K562 (cell line): ENCODE results near the gene PAQR6. TPM values are rescaled to one million over a fixed set of nuclear protein-coding genes. Genes with fewer than 3 reads are reported as not detected.
A peak's percentile ranks its signal among the peaks of the same experiment; 100 is the strongest.

ENCODE experiments used
- DDX20 ChIP-seq: fragments of 450-650 bp; IDR thresholded peaks from 2 replicates; pipeline ENCODE4 v1.6.1; 2016; ENCODE audit warnings: missing genetic modification characterization, low read depth, mild to moderate bottlenecking, missing compliant biosample characterization, moderate library complexity
- E2F6 ChIP-seq, 2 experiments: IDR thresholded peaks; 2 replicates each; pipeline ENCODE4 v1.6.1; 2011; ENCODE audit warnings: borderline replicate concordance in 1 of 2, control low read depth in 1 of 2, low read depth in 1 of 2, low read length in 1 of 2, mild to moderate bottlenecking in 1 of 2, mixed read lengths in 1 of 2, moderate library complexity in 1 of 2; ENCODE audit not compliant: insufficient read depth in 1 of 2, insufficient read length in 1 of 2, poor library complexity in 1 of 2, severe bottlenecking in 1 of 2; ENCODE audit errors: extremely low read depth in 1 of 2
- EGR1 ChIP-seq: fragments of 450-650 bp; conservative IDR thresholded peaks from 2 replicates; pipeline ENCODE4 v1.6.1; 2017; ENCODE audit warnings: mild to moderate bottlenecking
- KAT7 ChIP-seq: sonication (generic); formaldehyde crosslinking; IDR thresholded peaks from 2 replicates; pipeline ENCODE4 v1.8.0; 2022; ENCODE audit warnings: missing genetic modification reagents, mild to moderate bottlenecking, borderline replicate concordance
- MAFK ChIP-seq: IDR thresholded peaks from 2 replicates; pipeline ENCODE4 v1.6.1; 2011; ENCODE audit warnings: low read length, improper control_type of control experiment
- MYNN ChIP-seq, 2 experiments: sonication (generic); formaldehyde crosslinking in 1 of 2; IDR thresholded peaks; 2 replicates each; pipeline versions ENCODE4 v1.5.0 to v1.6.1; 2016 to 2020; ENCODE audit warnings: antibody characterized with exemption in 1 of 2, missing genetic modification reagents in 1 of 2
- NKRF ChIP-seq: fragments of 450-650 bp; IDR thresholded peaks from 2 replicates; pipeline ENCODE4 v1.6.1; 2016; ENCODE audit warnings: borderline replicate concordance
- TOE1 ChIP-seq, 2 experiments: fragments of 450-650 bp in 1 of 2; sonication (generic) in 1 of 2; formaldehyde crosslinking in 1 of 2; IDR thresholded peaks; 2 replicates each; pipeline versions ENCODE4 v1.7.1 to v1.8.0; 2016 to 2022; ENCODE audit warnings: borderline replicate concordance in 2 of 2, mild to moderate bottlenecking in 2 of 2, antibody characterized with exemption in 1 of 2, inconsistent platforms in 1 of 2, low read depth in 1 of 2, missing genetic modification reagents in 1 of 2, moderate library complexity in 1 of 2
- TSC22D4 ChIP-seq: fragments of 450-650 bp; IDR thresholded peaks from 2 replicates; pipeline ENCODE4 v1.6.1; 2016; ENCODE audit warnings: missing genetic modification characterization, missing biosample characterization, control low read depth
- ZBTB5 ChIP-seq: fragments of 450-650 bp; IDR thresholded peaks from 2 replicates; pipeline ENCODE4 v1.6.1; 2017; ENCODE audit warnings: antibody characterized with exemption
- ZNF12 ChIP-seq: sonication (generic); formaldehyde crosslinking; IDR thresholded peaks from 2 replicates; pipeline ENCODE4 v1.4.0; 2020; ENCODE audit warnings: mild to moderate bottlenecking, missing genetic modification reagents
- ZNF3 ChIP-seq: fragments of 250-450 bp; sonication (Bioruptor Pico); IDR thresholded peaks from 2 replicates; pipeline ENCODE4 v1.5.0; 2021; ENCODE audit warnings: mild to moderate bottlenecking, moderate library complexity
- polyA plus RNA-seq, 8 experiments: library from polyadenylated mRNA; depleted of rRNA in 4 of 8; stranded (reverse) in 5 of 8; unstranded in 3 of 8; fragments of >200 nt; fragmentation: Nextera tagmentation in 2 of 8; fragmentation: Illumina TruSeq in 1 of 8; extraction: Ambion mirVana in 2 of 8; extraction: Trizol in 1 of 8; gene quantifications; 2 replicates each; pipeline versions ENCODE4 v1.2.1 to v1.2.3, GENCODE V29; 2011 to 2014; ENCODE audit warnings: inconsistent platforms in 1 of 8, missing spikeins in 1 of 8
- total RNA-seq, 7 experiments: library from RNA; depleted of rRNA in 6 of 7; stranded (reverse); fragments of >200 nt in 6 of 7; fragmentation: Illumina TruSeq in 2 of 7; extraction: Trizol in 2 of 7; gene quantifications; 2 replicates each; pipeline versions ENCODE4 v1.2.1 to v1.2.3, GENCODE V29; 2011 to 2021; ENCODE audit warnings: low replicate concordance in 1 of 7
- TF ChIP-seq, protein P1 (sequence below): sonication (generic); formaldehyde crosslinking; IDR thresholded peaks from 2 replicates; pipeline ENCODE4 v1.8.1; 2023; ENCODE audit warnings: mild to moderate bottlenecking, missing genetic modification reagents
- TF ChIP-seq, protein P2 (sequence below): fragments of 450-650 bp; IDR thresholded peaks from 2 replicates; pipeline ENCODE4 v1.6.1; 2016

PAQR6 gene
- total and polyA plus RNA-seq, 9 of the 15 experiments (the other 6 are each of a cell fraction or from before 2014, with no cell fraction given) = 0.07 to 1.8 (median 0.62) TPM

DNA sequence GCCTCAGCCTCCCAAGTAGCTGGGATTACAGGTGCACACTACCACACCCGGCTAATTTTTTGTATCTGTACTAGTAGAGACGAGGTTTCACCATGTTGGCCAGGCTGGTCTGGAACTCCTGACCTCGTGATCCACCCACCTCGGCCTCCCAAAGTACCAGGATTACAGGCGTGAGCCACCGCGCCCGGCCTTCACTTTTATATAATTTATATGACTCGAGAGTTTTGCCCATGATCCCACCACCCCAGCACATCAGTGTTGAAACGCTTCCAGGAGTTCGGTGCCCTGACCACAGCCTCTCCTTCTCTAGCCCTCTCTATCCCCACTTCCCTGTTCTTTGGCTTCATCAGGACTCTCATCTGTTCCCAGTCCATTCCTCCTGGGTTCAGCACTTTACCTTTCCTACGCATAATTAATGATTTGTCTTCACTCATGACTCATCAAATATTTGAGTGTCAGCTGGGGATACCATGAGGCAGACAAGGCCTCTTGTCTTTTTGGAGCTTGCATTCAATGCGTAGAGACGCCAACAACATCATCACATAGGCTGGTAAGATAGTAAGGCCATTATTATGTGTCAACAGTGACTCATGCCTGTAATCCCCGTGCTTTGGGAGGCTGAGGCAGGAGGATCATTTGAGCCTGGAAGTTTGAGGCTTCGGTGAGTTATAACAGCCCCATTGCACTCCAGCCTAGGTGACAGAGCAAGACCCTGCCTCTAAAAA is 33.7 kb downstream of the PAQR6 start (continued):
- peak; percentile 53; the same call in 1 of the 2 replicates for TF ChIP-seq TOE1 (IDR thresholded peaks at IDR 0.05; ENCODE audit: borderline replicate concordance)
- TF ChIP-seq TOE1 (CRISPR knock-in tag; IDR thresholded peaks at IDR 0.05; ENCODE audit: borderline replicate concordance, low read depth) = no peak
- no peak for TF ChIP-seq ZNF12 (CRISPR knock-in tag)
- no peak; the same call in 1 of the 2 replicates for TF ChIP-seq NKRF
- TF ChIP-seq ZNF3 = no peak
- TF ChIP-seq EGR1 = 0 out of 2 replicates have a peak, but pooled peaks have one; percentile 17
- TF ChIP-seq ZBTB5 = no peak
- TF ChIP-seq, protein P1, sequence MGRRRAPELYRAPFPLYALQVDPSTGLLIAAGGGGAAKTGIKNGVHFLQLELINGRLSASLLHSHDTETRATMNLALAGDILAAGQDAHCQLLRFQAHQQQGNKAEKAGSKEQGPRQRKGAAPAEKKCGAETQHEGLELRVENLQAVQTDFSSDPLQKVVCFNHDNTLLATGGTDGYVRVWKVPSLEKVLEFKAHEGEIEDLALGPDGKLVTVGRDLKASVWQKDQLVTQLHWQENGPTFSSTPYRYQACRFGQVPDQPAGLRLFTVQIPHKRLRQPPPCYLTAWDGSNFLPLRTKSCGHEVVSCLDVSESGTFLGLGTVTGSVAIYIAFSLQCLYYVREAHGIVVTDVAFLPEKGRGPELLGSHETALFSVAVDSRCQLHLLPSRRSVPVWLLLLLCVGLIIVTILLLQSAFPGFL = no peak
- TF ChIP-seq MYNN (IDR thresholded peaks at IDR 0.05) = no peak
- TF ChIP-seq MYNN (CRISPR knock-in tag; IDR thresholded peaks at IDR 0.05) = no peak
- peak in 1 of 2 experiments; percentile 13 for TF ChIP-seq E2F6 (IDR thresholded peaks at IDR 0.05; ENCODE audit: borderline replicate concordance in 1 of 2, extremely low read depth in 1 of 2, insufficient read depth in 1 of 2, insufficient read length in 1 of 2, low read depth in 1 of 2, low read length in 1 of 2, poor library complexity in 1 of 2, severe bottlenecking in 1 of 2)
- no peak for TF ChIP-seq TSC22D4 (tag)
- TF ChIP-seq, protein P2, sequence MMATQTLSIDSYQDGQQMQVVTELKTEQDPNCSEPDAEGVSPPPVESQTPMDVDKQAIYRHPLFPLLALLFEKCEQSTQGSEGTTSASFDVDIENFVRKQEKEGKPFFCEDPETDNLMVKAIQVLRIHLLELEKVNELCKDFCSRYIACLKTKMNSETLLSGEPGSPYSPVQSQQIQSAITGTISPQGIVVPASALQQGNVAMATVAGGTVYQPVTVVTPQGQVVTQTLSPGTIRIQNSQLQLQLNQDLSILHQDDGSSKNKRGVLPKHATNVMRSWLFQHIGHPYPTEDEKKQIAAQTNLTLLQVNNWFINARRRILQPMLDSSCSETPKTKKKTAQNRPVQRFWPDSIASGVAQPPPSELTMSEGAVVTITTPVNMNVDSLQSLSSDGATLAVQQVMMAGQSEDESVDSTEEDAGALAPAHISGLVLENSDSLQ = peak; percentile 63
- peak; percentile 83 for TF ChIP-seq MAFK
- TF ChIP-seq DDX20 (tag) = no peak
- TF ChIP-seq KAT7 (CRISPR knock-in tag) = 0 out of 2 replicates have a peak, but pooled peaks have one; percentile 5
